HG02571 (cell line): ENCODE data around the gene KCNH1.
"Not testable (repeated sequence)": the region's sequence is repeated elsewhere in the genome, so short reads cannot be mapped to it uniquely, and the experiment has no call there.

Source experiments
- ATAC-seq: cut with Tn5 transposase; IDR thresholded peaks from one replicate; pipeline ENCODE4 v1.9.1; 2021; ENCODE audit warnings: mild to moderate bottlenecking, moderate library complexity; ENCODE audit not compliant: unreplicated experiment

KCNH1 gene

DNA sequence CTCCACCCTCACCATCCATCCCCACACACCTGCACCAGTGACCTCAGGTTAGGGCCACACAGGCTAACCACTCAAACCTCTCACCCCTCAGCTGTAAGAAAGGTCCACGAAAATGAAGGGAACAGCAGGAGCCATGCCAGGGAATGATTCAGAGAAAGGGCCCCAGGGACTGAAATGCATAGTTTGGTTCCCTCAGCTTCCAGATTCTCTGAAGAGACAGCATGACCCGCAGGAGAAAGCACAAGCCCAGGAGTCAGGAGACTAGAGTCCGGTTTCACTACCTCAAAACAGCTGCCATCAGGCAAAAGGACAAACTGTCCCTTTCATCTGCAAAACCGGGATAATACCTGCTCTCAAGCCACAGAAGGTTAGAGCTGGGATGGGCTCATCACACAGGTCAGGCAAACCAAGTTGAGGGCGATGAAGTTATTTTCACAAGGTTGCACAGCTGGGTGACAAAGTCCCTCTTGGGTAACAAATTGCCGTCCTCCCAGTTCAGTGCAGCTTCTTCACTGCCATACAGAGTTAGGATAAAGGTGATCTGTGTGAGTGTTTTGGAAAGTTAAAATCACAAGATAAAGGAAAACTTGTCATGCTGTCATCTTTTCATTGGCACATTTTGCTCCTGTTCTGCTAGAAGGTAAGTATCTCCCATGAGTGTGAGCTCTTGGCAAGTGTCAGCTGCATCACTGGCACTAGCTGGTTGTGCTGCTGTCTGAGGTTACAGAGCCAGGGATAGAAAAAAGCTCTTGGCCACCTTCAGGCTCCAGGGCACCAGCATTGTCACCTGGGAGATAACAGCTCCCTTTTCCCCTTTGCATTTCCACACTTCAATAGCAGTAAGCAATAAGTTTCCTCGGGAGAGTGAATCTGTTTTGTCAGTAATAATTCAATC, 120.4 kb downstream of the KCNH1 start:
- no peak for ATAC-seq

DNA sequence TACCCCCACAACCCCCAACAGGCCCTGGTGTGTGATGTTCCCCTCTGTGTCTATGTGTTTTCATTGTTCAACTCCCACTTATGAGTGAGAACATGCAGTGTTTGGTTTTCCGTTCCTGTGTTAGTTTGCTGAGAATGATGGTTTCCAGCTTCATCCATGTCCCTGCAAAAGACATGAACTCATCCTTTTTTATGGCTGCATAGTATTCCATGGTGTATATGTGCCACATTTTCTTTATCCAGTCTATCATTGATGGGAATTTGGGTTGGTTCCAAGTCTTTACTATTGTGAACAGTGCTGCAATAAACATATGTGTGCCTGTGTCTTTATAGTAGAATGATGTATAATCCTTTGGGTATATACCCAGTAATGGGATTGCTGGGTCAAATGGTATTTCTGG, 122.8 kb downstream of the KCNH1 start:
- ATAC-seq, result not testable (repeated sequence)

DNA sequence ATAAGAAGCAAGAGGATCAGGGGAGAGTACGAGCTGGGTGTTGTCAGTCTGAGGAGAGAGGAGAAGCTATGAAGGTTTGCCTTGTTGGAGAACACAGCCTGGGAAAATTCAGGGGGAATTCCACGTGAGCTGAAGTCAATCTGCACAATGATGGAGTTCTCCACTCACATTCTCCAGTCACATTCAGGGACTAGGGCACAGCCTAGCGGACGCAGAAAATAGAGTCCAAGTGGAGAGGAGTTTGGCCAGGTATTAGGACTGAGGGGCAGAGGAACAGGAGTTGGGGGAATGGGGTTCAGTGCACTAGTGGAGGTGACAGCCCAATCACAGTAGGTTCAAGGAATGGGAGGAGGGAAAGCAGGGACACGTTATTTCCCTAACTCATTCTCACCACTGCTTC, 124.0 kb downstream of the KCNH1 start:
- no peak for ATAC-seq

DNA sequence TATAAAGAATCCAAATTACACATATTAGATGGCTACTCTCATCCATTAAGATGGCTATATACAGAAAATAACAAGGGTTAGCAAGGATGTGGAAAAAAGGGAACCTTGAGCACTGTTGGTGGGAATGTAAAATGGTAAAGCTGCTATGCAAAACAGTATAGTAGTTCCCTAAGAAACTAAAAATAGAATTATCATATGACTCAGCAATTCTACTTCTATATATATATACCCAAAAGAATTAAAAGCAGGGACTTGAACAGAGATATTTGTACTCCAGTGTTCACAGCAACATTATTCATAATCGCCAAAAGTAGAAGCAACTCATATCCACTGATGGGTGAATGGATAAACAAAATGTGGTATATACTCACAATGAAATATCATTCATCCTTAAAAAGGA, 126.1 kb downstream of the KCNH1 start:
- ATAC-seq, result no peak

DNA sequence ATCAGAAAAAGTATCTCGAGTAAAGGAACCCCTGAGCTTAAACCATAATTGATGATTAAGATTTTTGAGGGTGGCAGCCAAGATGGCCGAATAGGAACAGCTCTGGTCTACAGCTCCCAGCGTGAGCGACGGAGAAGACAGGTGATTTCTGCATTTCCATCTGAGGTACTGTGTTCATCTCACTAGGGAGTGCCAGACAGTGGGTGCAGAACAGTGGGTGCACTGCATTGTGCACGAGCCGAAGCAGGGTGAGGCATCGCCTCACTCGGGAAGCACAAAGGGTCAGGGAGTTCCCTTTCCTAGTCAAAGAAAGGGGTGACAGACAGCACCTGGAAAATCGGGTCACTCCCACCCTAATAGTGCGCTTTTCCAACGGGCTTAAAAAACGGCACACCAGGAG, 138.0 kb downstream of the KCNH1 start:
- not testable (repeated sequence) for ATAC-seq

DNA sequence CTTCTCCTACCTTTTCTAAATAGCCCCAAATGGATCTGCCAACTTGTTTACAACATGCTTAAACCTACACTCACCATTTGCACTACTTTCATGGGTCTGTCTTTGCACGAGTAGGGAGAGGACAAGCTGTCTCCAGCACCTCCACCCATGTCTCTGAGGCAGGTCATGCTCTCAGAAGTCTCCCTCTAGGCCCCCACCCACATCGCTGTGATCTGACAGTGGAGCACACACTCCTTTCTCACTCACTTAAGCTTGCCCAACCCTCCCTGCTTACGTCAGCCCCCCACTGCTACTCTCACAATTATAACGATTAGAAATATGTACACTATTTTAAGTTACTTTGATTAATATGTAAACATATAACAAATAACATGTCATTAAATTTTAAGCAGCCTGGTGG, 141.1 kb downstream of the KCNH1 start:
- no peak for ATAC-seq

DNA sequence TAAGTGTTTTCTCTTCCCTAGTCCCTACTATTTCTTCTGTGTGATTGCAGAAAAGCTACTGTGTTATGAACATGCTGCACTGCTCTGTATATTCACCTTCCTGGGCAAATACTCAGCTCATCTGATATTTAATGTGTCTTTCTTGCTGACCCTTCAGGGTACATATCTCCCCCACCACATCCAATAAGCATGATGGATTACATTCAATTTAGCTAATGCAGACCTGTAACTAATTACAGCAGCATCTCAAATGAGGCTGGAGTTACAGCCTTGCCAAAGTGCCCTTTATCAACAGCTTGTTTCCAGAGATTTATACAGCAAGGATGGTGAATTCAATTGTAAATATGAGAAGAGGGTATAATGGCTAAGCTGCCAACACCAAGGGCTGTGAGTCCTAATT, 144.0 kb downstream of the KCNH1 start:
- no peak for ATAC-seq

DNA sequence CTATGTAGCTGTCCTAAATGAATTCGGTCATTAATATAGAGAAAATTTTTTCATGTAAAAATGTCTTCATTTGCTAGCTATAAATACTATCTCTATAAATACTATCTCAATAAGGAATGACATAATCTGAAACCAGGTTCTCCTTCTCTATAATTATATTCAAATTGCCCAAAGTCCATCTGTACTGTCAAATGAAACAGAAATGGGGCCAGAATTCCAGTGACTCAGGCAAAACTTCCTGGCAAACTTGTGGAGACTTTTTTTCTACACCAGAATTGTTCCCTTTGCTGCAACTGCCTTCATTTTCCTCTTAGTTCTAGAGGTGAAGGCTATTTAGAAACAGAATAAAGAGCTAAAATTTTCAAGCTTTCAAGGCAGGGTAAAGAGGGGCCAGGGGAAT, 152.5 kb downstream of the KCNH1 start:
- no peak for ATAC-seq

DNA sequence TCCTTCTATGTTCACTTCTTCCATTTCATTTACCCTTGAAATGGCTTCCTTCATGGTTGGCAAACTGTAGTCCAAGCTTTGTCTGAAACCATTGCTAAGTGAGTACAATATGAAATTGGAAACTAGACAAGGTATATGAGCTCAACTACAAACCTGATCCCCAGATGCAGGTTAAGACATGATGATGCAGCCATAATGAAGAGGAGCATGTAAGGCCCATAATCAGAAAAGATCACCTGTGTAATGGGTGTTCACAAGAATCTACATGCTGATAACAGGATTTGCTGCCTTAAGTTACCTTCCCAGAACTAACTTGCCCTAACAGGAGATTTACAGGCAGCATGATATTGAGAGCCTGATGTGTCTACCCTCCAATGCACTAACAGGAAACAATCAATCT, 153.9 kb downstream of the KCNH1 start:
- ATAC-seq, result no peak

DNA sequence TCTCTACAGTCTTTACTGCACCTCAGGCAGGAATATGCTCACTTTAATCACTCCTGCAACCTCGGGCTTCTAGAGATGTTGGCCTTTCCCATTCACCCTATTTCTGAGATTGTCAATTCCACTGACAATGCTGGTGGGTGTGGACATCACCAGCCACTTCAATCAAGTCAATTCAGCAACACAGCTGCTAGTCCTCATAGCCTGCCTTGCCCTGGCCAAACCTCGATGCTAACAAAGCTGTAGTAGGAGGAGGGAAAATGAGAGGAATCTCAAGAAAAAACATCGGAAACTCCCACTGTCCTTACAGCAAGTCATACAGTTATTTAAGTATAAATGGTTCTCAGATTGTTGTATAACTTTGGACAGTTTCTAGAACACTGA, 155.0 kb downstream of the KCNH1 start:
- no peak for ATAC-seq

DNA sequence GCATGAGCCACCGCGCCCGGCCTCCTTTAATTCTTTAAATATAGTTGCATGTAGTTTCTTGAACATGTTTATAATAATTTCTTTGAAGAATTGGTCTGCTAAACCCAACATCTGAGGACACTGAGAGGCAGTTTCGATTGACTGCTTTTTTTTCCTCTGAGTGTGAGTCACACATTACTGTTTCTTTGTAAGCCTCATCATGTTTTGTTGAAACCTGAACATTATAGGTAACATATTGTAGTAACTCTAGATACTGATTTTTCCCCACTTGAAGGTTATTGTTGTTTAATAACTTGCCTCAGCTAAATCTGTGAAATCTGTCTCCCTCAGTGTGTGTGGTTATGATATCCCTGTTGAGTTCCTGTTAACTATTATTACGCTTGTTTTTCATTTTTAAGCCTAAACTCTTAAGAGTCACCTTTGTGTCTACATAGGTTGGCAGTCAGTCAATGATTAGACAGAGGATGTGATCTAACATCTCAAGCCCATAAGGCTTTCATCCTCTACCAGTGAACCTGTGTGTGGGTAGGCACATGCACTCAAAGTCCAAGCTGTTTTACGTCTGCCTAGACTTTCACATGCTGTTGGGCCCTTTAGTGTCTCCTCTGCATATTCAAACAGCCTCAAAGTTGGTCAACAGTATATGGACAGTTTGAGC, 155.5 kb downstream of the KCNH1 start:
- no peak for ATAC-seq

DNA sequence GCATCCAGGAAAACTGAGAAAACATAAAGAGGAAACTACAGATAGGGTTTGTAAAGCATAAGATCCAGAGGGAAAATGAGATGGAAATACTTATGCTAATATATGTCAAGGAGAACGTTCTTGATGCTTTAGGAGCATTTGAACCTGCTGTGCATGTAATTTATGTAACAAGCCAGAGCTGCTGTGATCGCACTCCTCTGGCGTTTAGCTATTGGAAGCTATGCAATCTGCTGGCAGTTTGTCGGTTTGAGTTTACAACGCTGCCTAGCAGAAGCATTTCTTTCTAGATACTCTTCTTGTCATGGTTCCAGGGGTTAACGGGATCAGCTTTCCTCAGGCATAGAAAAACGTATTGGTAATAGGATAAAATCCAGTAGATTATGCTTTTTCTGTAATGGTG, 182.7 kb downstream of the KCNH1 start:
- no peak for ATAC-seq

DNA sequence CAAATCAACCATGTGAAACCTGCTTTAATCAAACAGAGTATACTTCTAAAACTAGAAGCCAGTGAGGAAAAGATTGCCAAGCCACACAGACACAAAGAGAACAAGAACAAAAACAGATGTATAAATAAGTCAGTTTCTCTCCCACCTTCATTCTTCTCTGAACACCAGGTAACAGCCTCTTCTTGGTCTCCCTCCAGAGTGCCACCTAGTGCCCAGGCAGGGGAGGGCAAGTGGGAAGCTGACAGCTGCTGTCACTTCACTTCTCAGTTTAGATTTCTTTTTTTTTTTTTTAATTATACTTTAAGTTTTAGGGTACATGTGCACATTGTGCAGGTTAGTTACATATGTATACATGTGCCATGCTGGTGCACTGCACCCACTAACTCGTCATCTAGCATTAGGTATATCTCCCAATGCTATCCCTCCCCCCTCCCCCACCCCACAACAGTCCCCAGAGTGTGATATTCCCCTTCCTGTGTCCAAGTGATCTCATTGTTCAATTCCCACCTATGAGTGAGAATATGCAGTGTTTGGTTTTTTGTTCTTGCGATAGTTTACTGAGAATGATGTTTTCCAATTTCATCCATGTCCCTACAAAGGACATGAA, 183.9 kb downstream of the KCNH1 start:
- not testable (repeated sequence) for ATAC-seq

DNA sequence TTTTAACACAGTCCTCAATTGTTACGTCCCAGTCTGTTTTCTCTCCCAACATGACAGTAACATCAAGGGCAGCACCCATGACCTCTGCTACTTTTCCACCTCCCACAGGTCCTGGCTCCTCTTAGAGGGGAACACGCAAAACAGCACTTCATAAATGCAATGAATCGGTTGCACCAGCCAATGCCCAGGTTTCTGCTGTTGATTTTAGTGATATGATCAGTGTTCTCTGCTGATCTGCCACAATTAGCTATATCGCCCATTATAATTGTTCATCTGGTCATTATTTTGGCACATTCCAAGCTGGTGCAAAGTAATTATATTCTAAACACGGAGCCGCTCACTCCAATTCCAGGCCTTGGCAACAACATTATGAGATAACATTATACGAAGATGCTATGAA, 184.5 kb downstream of the KCNH1 start:
- no peak for ATAC-seq

DNA sequence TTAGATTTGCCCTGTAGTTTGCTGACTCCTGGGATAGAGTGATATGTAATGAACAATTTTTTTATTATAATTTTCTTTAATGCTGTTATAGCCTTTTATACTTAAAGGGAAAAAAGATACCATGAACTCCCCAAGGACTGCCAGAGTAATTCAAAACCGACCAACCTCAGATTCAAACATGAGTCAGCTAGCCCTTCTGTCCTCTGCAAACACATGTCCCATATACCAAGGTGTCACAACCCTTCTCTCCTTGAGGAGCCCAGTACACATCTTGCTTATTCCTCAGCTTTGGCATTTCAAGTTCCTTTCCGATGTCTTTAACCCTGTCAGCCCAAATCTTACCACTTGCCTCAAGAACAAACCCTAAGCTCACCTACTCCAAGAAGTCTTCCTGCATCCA, 184.9 kb downstream of the KCNH1 start:
- no peak for ATAC-seq

DNA sequence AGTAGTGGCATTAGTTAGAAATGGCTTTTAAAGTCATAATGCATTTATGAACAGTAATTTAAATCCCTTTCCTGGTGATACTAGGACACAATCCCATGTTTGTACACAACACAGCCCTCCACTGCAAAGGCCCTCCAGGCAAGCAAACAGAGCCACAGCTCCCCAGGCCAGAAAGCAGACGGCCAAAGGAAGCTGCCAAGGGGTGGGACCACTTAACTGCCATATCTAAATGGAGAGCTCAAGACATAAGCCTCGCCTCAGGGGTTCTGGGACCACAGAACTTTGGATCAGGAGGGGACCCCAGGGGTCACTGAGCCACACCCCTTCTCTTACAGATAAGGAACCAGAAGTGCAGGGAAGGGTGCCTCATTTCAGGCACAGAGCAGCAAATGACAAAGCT, 189.7 kb downstream of the KCNH1 start:
- no peak for ATAC-seq

DNA sequence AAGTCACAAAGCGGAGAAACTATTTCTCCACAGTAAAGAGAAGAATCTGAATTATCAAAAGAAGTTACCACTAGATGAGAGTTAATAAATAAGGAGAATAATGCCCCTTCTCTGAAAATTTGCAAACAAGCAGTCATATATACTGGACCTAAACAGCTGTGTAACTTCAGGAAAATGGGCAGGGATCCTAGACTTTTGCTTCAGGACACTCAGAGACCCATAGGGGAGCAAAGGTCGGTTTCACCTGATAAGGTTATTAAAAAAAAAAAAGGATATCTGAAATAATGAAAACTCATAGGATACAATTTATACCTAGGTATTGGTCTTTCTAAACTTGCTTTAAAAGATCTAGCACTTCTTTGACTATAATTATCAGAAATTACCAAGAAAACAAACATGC, 191.4 kb downstream of the KCNH1 start:
- ATAC-seq, result no peak

DNA sequence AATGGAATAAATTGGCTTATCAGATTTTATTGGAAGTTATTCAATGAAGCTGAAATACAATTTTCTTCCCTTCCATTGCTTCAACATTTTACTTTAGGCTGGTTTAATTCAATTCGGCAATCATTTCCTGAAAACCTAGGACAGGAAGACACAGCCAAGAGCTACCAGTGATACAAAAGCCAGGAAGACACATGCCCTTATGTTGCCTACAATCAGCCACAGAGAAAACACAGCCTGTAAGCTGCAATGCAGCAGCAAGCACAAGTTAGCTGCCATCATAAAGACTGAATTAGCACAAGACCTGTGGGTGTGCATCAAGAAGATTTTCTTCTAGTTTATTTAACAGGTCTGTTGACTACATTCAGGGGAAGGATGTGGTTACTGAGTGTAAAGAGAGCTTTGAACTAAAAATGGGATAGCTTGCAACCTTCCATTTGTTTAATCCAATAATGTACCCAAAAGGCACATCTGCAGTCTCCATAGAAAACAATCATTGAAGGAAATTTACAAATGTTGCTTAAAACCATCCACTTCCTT, 193.8 kb downstream of the KCNH1 start:
- no peak for ATAC-seq

DNA sequence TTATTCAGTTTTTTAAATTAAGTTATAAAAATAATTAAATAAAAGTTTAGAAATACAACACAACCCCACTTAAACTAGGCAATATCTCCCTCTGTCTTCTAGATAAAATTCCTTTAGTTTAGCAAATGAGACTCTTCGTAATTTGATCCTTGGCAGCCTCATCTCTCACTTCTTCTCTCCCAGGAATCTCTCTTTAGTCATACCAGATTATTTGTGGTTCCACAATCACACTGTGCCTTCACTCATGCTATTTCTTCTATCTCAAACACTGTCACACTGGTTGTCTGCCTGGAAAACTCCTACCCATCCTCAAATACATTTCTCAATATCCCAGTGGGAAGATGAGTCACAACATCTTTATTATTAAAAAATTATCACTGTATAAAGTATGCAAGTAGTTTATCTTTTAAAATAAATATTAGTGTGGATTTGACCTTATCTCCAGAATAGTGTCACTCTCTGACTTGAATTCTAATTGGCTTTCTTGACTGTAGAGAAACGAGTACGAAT, 195.5 kb downstream of the KCNH1 start:
- ATAC-seq, result no peak

DNA sequence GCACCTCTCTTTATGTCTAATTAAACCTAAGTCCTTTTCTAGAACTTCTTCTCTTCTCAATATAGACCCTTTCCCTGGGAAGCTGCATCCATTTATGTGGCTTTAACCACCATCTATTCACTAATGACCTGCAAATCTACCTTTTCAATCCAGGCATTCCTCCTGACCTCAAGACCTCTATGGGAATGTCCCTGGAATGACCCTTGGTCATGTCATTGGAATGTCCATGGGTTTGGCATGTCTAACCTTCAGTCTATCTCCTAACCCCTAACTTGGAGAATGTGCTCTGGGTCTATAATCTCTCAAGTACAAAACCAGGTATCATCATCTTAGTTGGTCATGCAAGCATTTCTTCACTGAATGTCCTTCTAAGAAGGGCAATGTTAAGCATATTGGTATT, 196.1 kb downstream of the KCNH1 start:
- no peak for ATAC-seq

DNA sequence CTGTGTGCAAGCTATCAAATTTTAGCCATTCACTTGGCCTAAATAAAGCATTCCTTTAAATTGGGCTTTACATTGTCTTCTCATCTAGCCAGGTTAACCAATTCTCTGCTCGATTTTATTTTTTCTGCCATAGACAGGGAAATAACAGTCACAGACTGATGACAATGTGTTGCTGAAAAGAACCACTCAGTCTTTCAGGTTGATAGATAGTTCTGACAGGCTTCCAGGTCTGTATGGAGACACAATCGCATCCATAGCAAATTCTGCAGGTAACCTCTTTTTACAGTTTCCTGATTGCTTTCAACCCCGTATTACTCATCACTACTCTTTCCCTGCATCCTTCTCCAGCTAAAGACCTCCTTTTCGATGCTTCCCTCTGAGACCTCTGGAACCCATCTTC, 198.0 kb downstream of the KCNH1 start:
- no peak for ATAC-seq

DNA sequence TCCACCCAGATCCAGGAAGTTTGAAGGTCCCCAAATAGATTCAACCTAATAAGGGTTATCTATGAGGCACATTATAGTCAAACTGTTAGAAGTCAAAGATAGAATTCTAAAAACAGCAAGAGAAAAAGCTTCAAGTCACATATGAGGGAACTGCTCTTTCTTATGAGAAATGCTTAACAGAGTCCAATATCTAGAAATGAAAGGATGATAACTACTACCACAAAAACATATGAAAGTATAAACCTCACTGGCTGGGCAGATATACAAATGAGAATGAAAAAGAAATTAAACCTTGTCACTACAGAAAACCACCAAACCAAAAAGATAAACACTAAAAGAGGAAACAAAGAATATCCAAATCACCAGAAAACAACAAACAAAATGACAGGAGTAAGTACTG, 201.8 kb downstream of the KCNH1 start:
- ATAC-seq, result no peak
